ENCODE results near the gene C6orf120. TPM values are rescaled to one million over a fixed set of nuclear protein-coding genes. Genes with fewer than 3 reads are reported as not detected.

Gene C6orf120
- polyA plus RNA-seq, 1 donor (not counting 4 experiments of a cell fraction or from before 2014, with no cell fraction given), result 18.1 TPM

- H3K27me3 ChIP-seq (ENCODE audit: control insufficient read depth, extremely low read depth, insufficient read depth, low read length), result no peaks in the 10 kb centered on the region
- dilution Hi-C loops (cut with MboI; ENCODE audit: extremely low pct_ligation_motif_present, low sequenced_read_pairs), result no loop called here
- no peak overlapping the region for H3K4me3 ChIP-seq (ENCODE audit: control insufficient read depth in 2 of 3, extremely low read depth in 1 of 3, insufficient read depth in 2 of 3, low read depth in 1 of 3, low read length in 3 of 3)
- no peak overlapping the region for H3K27ac ChIP-seq (ENCODE audit: control insufficient read depth, insufficient read depth, low read length)
- TF ChIP-seq EZH2 (IDR thresholded peaks at IDR 0.05; ENCODE audit: low read length) (no peak), CTCF (optimal IDR thresholded peaks at IDR 0.05 in 1 of 3, IDR thresholded peaks at IDR 0.05 in 1 of 3, conservative IDR thresholded peaks at IDR 0.05 in 1 of 3; ENCODE audit: extremely low read depth in 1 of 3, insufficient read depth in 2 of 3, low read length in 3 of 3) (no peak)
- FAIRE-seq, result no peak
- H2AFZ ChIP-seq (ENCODE audit: control insufficient read depth, low read length), result no peak overlapping the region
- no peaks in the 10 kb centered on the region for H3K9me1 ChIP-seq (ENCODE audit: control insufficient read depth, extremely low read depth, insufficient read depth, low read length)
- no peak overlapping the region for H3K9ac ChIP-seq (ENCODE audit: control insufficient read depth, extremely low read depth, insufficient read depth, low read length)
- no peaks in the 10 kb centered on the region for H3K9me3 ChIP-seq (ENCODE audit: control insufficient read depth, low read depth, low read length)
- H4K20me1 ChIP-seq (ENCODE audit: control insufficient read depth, extremely low read depth, insufficient read depth, low read length), result no peaks in the 10 kb centered on the region
- DNase-seq (ENCODE audit: low read depth, low spot score), result no peak
- H3K36me3 ChIP-seq (ENCODE audit: control insufficient read depth in 2 of 2, extremely low read depth in 1 of 2, insufficient read depth in 2 of 2, low read length in 2 of 2), result peaks cover 4 to 9% of the 10 kb centered on the region in 2 experiments
- no peak overlapping the region for H3K4me2 ChIP-seq (ENCODE audit: control insufficient read depth, extremely low read depth, insufficient read depth, low read depth, low read length)
- H3K79me2 ChIP-seq (ENCODE audit: control insufficient read depth, insufficient read depth, low read length), result no peaks in the 10 kb centered on the region
- H3K4me1 ChIP-seq (ENCODE audit: control insufficient read depth, extremely low read depth, insufficient read depth, low read length), result no peaks in the 10 kb centered on the region
Measured at GRCh38 chr6:169653691-169654090, 48.2 kb upstream of the C6orf120 start.

GRCh38 chr6:169654598-169655391, 47.1 kb upstream of the C6orf120 start:
- Histone ChIP-seq H3K79me2 (ENCODE audit: control insufficient read depth, insufficient read depth, low read length) (no peaks in the 10 kb centered on the region), H3K4me1 (ENCODE audit: control insufficient read depth, extremely low read depth, insufficient read depth, low read length) (no peaks in the 10 kb centered on the region), H4K20me1 (ENCODE audit: control insufficient read depth, extremely low read depth, insufficient read depth, low read length) (no peaks in the 10 kb centered on the region), H2AFZ (ENCODE audit: control insufficient read depth, low read length) (peak overlapping the region; percentile 61), H3K36me3 (ENCODE audit: control insufficient read depth in 2 of 2, extremely low read depth in 1 of 2, insufficient read depth in 2 of 2, low read length in 2 of 2) (peaks cover 10 to 14% of the 10 kb centered on the region in 2 experiments), H3K4me2 (ENCODE audit: control insufficient read depth, extremely low read depth, insufficient read depth, low read depth, low read length) (peak overlapping the region; percentile 77), H3K27ac (ENCODE audit: control insufficient read depth, insufficient read depth, low read length) (no peak overlapping the region), H3K27me3 (ENCODE audit: control insufficient read depth, extremely low read depth, insufficient read depth, low read length) (no peaks in the 10 kb centered on the region), H3K9me1 (ENCODE audit: control insufficient read depth, extremely low read depth, insufficient read depth, low read length) (no peaks in the 10 kb centered on the region), H3K9me3 (ENCODE audit: control insufficient read depth, low read depth, low read length) (no peaks in the 10 kb centered on the region), H3K9ac (ENCODE audit: control insufficient read depth, extremely low read depth, insufficient read depth, low read length) (peak overlapping the region; percentile 59), H3K4me3 (ENCODE audit: control insufficient read depth in 2 of 3, extremely low read depth in 1 of 3, insufficient read depth in 2 of 3, low read depth in 1 of 3, low read length in 3 of 3) (peak overlapping the region; percentile 21 to 62 (median 53))
- TF ChIP-seq CTCF (optimal IDR thresholded peaks at IDR 0.05 in 1 of 3, IDR thresholded peaks at IDR 0.05 in 1 of 3, conservative IDR thresholded peaks at IDR 0.05 in 1 of 3; ENCODE audit: extremely low read depth in 1 of 3, insufficient read depth in 2 of 3, low read length in 3 of 3), result peak in 2 of 3 experiments; percentile 18 to 53
- TF ChIP-seq EZH2 (IDR thresholded peaks at IDR 0.05; ENCODE audit: low read length), result no peak
- dilution Hi-C loops (cut with MboI; ENCODE audit: extremely low pct_ligation_motif_present, low sequenced_read_pairs), result no loop called here
- no peak for FAIRE-seq
- DNase-seq (ENCODE audit: low read depth, low spot score), result no peak
